Hematopoietic multipotent progenitor cell treated with erythropoietin and hydrocortisone succinate and interleukin-3 and kit ligand, for 15 days (in vitro differentiated cells): ENCODE data around the gene CEP128.

Source experiments
- DNase-seq: peaks from one replicate; pipeline ENCODE4 v3.0.0-alpha.2; 2015; ENCODE audit warnings: low spot score

The CEP128 gene

DNA sequence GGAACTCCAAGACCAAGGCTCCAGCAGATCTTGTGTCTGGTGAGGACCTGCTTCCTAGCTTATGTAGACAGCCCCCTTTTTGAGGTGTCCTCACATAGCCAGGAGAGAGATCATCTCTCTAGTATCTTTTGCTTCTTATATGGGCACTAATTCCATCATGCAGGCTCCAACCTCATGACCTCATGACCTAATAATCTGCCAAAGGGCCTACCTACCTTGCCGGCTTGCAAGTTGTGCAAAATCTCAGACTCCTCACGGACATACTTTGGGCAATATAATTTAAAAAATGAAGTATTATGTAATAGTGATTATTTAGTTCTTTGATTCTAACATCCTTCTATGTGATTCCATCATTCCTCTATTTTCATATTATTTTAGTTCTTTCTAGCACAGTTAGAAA lies 397.2 kb downstream of the CEP128 start:
- DNase-seq, result no peak

DNA sequence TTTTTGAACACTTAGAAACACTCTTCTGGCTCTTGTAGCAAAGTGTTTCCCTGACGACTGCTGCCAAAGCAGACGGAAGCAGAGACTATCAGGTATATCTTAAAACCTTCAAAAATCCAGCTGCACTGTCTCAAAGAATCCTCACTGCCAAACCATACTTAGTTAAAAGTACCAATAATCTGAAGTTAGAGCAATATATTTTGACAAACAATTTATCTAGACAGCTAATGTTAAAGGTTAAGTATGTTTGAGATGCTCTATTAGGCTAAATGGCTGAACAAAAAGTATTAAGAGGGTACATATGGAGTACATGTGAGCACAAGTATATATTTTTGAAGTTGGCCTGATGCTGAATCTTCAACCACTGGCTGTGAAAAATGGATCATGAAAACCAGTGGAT lies 398.3 kb downstream of the CEP128 start:
- DNase-seq, result no peak

DNA sequence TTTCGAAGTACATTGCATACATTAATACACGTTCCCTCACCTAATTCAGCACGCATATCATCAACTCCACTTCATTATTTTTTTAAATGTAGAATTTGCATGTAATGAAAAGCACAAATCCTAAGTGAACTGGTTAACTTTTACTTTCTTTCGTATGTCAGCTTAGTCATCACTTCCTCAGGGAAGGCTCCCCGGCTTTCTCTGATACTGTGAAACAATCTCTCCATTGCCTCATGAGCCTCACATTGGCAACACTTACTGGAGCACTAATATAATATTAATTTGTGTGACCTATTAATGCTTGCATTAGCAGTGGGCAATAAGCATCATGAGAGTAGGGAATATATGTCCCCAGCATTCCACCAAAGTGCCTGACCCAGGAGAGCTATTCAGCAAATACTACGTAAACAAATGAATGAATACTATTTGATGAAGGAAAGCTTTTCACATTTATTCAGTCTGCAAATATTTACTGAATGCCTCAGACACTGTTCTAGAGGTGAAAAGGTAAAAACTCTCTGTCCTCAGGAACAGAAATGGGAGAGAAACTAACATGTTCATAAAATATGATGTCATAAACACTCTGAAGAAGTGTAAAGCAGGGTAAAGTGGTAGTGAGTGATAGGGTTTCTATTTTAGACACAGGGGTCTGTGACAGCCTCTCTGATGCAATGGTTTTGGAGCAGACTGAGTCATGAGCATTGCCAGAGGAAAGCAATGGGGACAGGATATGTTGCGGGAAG lies 402.7 kb downstream of the CEP128 start:
- DNase-seq, result no peak

DNA sequence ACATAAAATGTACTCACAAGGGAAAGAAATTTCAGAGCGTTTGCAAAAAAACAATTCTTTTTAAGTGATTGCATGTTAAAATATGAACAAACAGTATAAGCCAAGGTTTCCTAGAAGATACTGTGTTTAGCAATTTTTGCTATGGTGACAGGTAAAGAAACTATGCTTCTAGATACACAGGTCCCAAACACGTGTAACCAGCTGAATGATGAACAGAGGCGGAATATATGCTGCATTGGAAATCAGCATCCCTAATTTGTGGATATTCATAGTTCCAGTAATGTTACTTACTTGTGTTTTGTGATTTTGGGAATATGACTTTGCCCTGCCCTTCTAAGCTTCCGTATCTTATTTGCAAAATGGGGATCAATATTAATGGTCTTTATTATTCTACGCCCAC lies 403.9 kb downstream of the CEP128 start:
- DNase-seq, result no peak

DNA sequence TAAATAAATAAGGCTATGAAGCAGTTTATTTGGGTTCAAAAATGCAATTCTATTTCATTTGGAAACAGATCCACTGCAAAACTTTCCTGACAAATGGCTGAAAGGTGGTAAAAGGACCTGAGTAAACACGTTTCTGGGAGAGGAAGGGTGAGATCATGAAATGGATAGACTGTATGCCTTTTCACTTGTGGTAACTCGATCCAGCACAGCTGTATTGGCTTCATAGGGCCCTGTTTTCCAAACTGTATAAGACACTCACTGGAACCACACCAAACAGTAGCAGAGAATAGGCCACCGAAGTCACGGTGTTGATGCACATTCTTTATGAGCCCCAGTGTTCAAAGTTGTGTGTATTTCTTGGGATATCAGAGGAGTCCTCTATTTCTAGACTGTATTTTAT lies 405.1 kb downstream of the CEP128 start:
- no peak for DNase-seq

DNA sequence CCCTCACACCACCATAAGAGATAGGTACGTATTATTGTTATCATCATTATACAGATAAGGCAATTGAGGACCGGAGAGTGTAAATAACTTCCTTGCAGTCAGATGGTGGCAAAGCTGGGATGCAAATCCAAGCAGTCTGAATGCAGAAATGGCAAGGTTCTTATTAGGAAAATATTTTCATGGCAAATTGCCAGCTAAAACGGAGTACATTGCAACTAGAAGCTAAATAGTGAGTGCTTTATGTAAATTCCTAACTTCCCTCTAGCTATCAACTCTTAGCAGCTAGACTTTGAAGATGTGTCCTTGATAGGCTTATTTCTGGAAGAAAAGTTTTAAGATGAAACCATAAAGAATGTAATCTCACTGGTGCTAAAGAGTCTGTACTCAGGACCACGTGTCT lies 406.4 kb downstream of the CEP128 start:
- no peak for DNase-seq

DNA sequence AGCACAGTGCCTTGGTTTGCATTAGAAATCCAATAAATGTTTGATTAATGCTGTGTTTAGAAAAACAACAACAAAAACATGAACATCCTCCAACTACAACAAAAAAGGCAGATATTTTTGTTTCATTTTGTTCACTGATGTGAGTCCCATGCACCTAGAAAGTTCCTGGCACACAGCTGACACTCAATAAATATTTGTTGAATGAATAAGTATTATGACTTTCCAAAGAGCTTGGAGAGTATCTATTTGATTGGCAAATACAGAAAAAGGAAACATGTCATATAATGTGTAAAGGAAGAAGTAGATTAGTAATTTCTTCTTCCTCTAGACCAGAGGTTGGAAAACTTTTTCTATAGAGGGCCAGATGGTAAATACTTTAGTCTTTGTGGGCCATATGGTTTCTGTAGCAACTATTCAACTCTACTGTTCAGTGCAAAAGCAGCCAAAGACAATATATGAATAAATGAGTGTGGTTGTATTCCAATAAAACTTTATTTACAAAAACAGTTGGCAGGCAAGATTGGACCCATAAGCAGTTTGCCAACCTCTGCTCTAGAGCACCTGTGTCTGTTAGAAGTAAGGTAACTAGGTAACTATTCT lies 417.9 kb downstream of the CEP128 start:
- no peak for DNase-seq

DNA sequence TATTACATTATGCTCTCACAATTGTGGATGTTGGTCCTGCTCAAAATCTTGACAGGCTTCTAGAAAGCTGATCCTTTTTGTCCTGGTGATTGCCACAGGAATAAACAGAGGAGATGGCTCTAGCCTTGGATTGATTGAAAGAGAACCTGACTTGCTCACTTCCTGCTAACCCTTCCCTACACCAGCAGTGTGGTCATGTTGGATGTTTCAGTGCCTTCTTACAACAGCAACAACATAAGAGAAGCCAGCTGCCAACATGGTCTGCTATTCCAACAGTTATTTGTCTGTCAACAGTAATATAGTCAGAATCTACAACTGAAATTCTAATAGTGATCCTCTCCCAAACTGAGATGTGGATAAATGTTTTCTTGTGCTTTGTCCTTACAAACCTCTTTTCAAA lies 418.6 kb downstream of the CEP128 start:
- no peak for DNase-seq

DNA sequence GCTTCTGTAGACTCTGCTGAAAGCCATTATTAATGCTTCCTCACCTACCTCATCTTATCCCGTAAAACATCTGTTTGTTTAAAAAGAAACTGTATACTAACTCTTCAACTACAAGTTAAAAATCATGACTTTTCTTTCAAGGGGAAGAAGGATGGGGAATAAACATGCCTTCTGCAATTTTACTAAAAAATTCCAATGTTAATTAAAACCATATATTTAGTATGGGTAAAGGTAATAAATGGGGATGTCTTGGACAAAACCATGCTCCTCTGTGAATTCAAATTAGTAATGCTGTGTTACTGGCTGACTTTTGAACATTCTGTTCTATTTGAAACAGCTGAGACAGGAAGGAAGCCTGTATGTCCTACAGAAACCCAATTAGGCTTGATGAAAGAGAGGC lies 419.1 kb downstream of the CEP128 start:
- DNase-seq, result no peak

DNA sequence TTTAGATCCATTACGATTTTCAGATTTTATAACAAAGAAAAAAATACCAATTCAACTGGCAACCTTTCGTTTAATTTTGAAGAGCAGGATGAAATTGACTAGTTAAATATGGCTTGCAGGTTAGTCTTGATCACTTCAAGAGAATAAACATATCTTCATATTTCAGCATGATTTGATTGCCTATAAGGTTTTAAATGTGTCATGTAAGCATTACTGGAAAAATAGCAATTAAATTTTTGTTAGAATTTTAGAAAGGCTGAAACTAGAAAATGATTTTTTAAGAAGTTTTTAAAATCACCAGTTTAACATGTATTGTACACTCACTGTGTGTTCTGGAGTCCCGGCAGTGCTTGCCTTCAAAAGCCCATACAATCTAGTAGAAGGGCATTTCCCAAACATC lies 420.1 kb downstream of the CEP128 start:
- DNase-seq, result no peak

DNA sequence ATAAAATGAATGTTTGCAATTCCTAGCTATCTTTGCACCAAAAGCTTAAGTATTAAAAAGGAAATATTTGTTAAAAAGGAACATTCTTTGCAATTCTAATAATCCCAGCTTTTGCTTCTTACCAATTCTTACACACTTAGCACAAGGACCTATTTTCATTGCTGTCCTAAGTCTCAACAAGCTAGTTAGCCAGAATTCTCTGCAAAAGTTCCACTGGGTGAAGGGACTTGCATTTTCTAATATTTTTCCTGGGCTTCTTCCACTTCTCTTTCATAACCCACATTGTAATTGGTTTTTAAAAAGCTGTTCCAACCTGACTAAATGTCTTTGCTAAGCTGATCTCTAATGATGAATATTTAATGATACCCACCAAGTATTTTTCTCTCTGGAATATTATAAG lies 422.5 kb downstream of the CEP128 start:
- DNase-seq, result no peak

DNA sequence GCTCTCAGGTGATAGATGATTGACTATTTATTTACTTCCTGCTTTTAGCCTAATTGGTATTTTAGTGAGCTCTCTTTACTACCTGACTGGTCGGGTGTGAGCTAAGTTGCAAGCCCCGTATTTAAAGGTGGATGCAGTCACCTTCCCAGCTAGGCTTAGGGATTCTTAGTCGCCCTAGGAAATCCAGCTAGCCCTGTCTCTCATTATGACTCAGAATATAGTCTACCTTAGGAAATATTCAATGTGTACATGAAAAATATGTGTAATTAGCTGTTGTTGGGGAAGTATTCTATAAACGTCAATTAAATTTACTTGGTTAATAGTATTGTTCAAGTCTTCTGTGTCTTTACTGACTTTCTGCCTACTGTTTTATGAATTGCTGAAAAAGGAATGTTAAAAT lies 423.4 kb downstream of the CEP128 start:
- no peak for DNase-seq

DNA sequence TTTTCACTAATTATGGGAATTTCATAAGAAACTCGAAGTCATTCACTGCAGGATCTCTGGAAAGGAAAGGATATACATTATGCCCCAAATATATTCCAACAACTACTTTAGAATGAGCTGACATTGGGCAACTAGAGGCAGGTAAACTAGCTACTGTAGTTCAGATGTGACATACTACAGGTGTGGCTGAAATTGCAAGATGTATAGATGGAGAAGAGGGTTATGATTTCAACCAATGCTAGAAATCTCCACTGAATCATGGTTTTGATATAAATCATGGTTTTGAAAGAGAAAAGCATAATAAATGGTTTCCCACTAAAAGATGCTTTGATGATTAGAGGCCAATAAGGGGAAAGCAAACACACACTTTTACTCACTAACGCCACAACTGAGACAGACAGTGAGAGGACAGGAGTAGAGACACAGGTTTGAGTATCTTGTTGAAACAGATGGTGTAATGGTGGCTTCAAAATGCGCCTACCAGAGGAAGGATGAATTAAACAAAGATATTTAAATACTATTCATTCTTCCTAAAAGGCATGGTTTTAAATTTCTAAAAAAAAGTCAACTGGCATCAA lies 434.2 kb downstream of the CEP128 start:
- DNase-seq, result no peak

DNA sequence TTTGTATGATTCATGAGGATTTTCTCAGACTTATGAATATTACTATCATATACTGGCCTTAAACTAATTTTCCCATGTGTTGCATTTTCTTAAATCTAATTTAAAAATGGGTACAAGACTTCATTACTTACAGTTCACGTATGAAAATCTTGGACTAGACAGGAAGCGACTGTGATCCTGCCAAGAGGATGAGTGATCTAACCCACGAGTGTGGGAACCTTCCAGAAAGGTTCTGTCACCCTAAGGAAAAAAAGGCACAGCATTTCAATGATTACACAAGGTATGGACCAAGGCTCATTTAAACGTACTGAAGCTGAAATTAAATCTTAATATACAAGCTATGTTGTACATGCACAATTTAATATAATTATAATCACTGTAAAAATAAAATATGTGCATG lies 436.8 kb downstream of the CEP128 start:
- no peak for DNase-seq

DNA sequence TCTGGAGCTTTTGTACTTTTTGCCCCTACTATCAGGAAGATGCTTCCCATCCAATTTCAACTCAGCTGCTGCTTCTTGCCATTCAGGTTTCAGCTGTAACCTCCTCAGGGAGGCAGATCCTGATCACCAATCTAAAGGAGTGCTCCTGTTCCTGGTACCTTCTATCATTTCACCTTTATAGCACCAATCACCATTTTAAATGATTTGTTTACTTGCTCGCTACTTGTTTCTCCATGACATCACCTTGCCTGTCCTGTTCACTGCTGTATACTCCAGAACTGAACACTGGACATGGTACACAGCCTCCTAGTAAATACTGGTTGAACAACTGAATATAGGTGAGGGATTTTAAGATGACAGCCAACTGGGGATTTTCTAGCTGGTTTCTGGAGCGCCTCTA lies 443.0 kb downstream of the CEP128 start:
- DNase-seq, result no peak

DNA sequence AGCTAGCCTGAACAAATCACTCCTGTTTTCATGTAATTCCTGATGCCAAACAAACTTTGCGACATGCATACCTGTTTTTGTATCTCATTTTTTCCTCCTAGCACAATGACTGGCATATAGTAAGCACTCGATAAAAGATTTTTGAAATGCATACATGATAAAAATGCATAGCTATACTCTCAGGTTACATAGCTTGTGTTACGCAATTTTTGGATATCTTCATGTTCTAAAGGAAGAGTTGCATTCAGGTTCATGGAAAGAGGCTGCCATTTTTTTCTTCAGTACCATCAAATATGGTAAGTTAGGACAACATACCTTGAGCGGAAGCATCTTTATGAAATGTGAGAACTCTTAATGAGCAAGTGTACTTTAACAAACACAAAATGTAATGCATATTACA lies 445.4 kb downstream of the CEP128 start:
- DNase-seq, result no peak

DNA sequence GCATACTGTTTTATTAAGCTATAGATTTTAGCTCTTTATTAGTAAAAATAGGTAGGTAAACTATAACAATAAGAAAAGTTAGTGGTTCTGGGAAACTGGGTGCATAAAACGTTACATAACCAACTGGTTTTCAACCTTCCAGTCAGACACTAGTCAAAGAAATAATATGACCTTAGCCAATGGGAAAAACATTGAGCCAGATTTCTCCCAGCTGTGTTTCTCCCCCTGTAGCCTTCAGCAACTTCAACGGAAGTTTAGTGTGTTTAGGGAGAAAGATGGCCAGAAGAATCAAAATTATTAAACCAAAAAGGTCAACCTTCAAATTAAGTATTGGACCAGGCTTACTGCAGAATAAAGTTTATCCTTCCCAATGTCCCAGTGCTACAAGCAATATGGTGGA lies 446.8 kb downstream of the CEP128 start:
- no peak for DNase-seq

DNA sequence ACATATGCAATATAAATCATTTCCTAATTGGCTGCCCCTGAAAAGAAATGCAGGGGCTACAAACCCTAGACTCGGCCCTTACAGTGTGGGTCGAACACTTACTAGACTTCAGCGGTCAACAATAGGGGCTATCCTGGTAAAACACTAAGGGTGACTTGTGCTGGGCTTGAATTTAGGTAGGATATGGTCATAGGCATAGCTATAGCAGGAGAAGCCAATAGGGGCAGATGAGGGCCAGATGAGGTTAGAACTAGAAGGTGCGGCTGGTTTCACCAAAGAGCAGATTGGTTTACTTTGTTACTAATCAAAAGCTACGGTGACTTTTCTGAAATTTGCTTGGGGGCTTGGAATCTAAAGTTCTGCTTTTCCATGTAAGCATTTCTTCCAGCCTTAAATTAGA lies 447.9 kb downstream of the CEP128 start:
- DNase-seq, result no peak

DNA sequence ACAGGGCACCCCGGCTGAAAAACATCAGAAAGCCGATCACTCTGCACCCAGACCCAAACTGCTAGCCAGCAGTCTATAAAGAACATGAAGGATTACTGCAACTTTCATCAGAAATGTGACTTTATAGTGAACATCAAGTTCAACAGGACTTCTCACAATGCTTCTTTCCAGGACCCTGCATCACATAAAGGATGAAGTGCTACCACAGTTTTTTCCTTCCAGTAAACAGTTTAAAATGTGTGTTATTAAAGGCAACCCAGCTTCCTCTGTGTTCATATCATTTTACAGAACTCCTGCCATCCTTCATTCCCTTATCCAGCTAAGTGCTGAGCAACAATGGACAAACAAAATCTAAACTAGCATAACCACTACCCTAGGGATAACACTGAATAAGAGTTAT lies 449.9 kb downstream of the CEP128 start:
- no peak for DNase-seq

DNA sequence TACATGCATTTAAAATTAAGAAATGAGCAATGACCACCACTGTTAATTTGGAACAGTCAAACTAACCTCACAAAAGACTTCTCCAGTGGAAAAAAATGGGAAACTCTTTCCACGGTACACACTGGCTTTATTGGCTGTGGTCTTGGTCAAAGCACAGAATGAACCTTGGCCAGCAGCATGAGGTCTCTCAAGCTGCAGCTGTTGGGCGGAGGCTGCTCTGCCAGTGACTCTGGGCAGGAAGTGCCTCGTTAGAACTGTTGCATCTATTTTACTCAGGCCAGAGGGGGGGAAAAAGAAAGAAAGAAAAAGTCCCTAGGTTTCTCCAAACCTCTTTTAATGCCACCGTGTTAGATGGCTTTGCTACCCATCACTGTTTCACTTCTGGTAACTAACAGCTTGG lies 450.4 kb downstream of the CEP128 start:
- DNase-seq, result no peak

DNA sequence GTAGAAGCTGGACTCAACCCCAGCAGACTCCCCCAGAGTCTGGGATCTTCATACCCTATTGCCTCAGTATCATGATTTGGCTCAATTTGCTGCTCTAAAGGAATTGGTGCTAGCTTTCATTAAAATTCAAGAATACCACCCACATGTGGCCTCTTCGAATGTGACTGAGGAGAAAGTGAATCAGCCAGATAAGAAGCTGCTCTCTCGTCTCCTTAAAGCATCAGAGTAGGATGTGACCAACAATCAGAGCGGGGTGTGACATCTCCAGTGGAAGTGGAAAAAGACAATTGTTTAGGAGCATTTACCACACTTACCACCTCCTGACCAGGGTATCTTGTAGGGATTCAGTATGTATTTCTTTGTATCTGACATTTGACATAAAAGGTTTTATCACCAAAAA lies 452.0 kb downstream of the CEP128 start:
- no peak for DNase-seq

DNA sequence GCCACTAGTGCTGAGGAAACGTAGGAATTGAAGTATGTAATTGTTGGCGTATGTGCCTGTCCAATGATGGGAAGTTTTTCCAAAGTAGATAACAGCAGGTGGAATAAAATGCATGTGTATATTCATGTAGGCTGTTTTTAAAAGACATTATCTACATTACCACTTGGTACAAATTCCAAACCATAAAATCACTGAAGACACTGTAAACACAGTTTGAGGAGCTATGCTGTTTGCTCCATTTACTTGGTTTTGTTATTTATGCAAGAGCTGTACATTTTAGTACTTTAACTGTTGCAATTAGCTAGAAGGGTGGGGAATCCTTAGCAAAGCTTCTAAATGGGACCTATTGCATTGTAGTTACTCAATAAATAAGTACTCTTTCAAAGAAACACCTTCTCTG lies 455.8 kb downstream of the CEP128 start:
- no peak for DNase-seq

DNA sequence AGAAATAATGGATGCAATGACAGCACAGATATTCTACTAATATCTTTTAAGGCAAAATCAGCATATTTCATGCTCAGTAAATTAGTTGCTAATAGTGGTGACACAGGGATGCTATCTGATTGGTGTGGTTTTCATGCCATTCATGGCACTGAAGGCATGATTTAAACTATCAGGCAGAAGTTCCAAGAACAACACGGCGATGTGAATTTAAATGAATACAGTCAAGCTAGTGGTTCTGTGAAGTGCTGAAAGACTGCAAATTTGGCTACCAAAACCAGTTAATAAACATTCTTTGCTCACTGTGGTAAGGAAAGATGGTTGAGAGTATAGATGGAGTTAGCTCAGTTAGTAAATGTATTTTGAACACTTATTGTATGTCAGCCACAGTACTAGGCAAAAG lies 458.2 kb downstream of the CEP128 start:
- DNase-seq, result no peak
